ENCODE data around the gene PRIM1. TPM values are rescaled to one million over a fixed set of nuclear protein-coding genes. Genes with fewer than 3 reads are reported as not detected.

The PRIM1 gene
- total and polyA plus RNA-seq, 2 of the 8 experiments (the other 6 are each of a cell fraction or from before 2014, with no cell fraction given): 52.4 to 61.9 TPM

GRCh38 chr12:56776654-56777053, 24.5 kb upstream of the PRIM1 start:
- no peak overlapping the region for H2BK20ac ChIP-seq (ENCODE audit: low read length)
- FAIRE-seq: no peak
- ChIA-PET POLR2A (ENCODE audit: partially characterized antibody) (no interaction called here), CTCF (ENCODE audit: partially characterized antibody) (interaction anchor here (1.5 kb wide), 1 partner anchor 10 kb away, joined by 5 read pairs; no protein-coding TSS in a partner anchor)
- no peak overlapping the region for H3K4ac ChIP-seq (replicated peaks; ENCODE audit: insufficient read length, low read depth, low read length)
- 94% methylated on average over 3 of the region's 3 CpGs; no CpG with 5 or more reads in 1 of the 2 experiments for WGBS, 2 experiments (ENCODE audit: extremely low coverage in 1 of 2, insufficient coverage in 1 of 2, insufficient read length in 1 of 2, insufficient replicate concordance in 2 of 2, low coverage in 1 of 2, low lambda C conversion rate in 2 of 2, missing lambda C conversion rate in 1 of 2)
- no peaks in the 10 kb centered on the region for H3K4me1 ChIP-seq (replicated peaks in 1 of 4; ENCODE audit: control insufficient read depth in 3 of 4, insufficient read depth in 4 of 4, low read length in 3 of 4)
- no peak overlapping the region for H2BK12ac ChIP-seq (ENCODE audit: low read depth, low read length)
- H2AK5ac ChIP-seq (ENCODE audit: low read depth, low read length): no peak overlapping the region
- no peak overlapping the region for H3K9ac ChIP-seq (replicated peaks in 1 of 4; ENCODE audit: extremely low read depth in 1 of 4, low read depth in 3 of 4, low read length in 3 of 4)
- H2BK120ac ChIP-seq (replicated peaks; ENCODE audit: low read depth, low read length): no peak overlapping the region
- no peak for DNase-seq (ENCODE audit: low read depth in 1 of 2, low spot score in 2 of 2)
- H3K56ac ChIP-seq (replicated peaks; ENCODE audit: insufficient read length, low read depth, low read length): no peak overlapping the region
- no peak overlapping the region for H4K5ac ChIP-seq (ENCODE audit: insufficient read length, low read depth, low read length)
- H3K27me3 ChIP-seq (replicated peaks in 1 of 4; ENCODE audit: control insufficient read depth in 3 of 4, extremely low read depth in 1 of 4, insufficient read depth in 3 of 4, low read length in 3 of 4): no peaks in the 10 kb centered on the region
- H3K27ac ChIP-seq (ENCODE audit: low read depth, low read length): no peak overlapping the region
- H3K18ac ChIP-seq (ENCODE audit: extremely low read depth, low read length): no peak overlapping the region
- no peak overlapping the region for H3K4me2 ChIP-seq (ENCODE audit: insufficient read depth in 1 of 2, low read depth in 2 of 2, low read length in 2 of 2)
- H2AFZ ChIP-seq (ENCODE audit: low read length): no peak overlapping the region
- no peak overlapping the region for H2BK15ac ChIP-seq (ENCODE audit: low read length)
- no peak overlapping the region for H3K14ac ChIP-seq (ENCODE audit: insufficient read length)
- no peak overlapping the region for H3K23ac ChIP-seq (ENCODE audit: insufficient read length)
- no peaks in the 10 kb centered on the region for H4K20me1 ChIP-seq (replicated peaks in 1 of 2; ENCODE audit: control insufficient read depth in 1 of 2, insufficient read depth in 2 of 2, low read length in 2 of 2)
- no peak overlapping the region for H2BK5ac ChIP-seq (ENCODE audit: low read depth, low read length)
- H3K36me3 ChIP-seq (ENCODE audit: control insufficient read depth in 2 of 4, insufficient read depth in 4 of 4, low read length in 3 of 4): no peaks in the 10 kb centered on the region
- H4K91ac ChIP-seq (replicated peaks; ENCODE audit: insufficient read length, low read length): no peak overlapping the region
- no peaks in the 10 kb centered on the region for H3K79me1 ChIP-seq (ENCODE audit: low read depth, low read length)
- H4K8ac ChIP-seq (ENCODE audit: extremely low read depth, insufficient read depth, low read length): no peak overlapping the region
- H3K23me2 ChIP-seq (ENCODE audit: low read depth, low read length): no peaks in the 10 kb centered on the region
- H3K79me2 ChIP-seq (ENCODE audit: control insufficient read depth in 1 of 2, insufficient read depth in 2 of 2, low read length in 2 of 2): no peaks in the 10 kb centered on the region
- H3K4me3 ChIP-seq (ENCODE audit: extremely low read depth in 1 of 4, insufficient read depth in 2 of 4, low read depth in 3 of 4, low read length in 4 of 4): no peak overlapping the region
- peaks cover 0 to 5% of the 10 kb centered on the region in 2 experiments; a peak in 2 of 4 replicates for H3K9me3 ChIP-seq (ENCODE audit: insufficient read depth in 2 of 2, low read depth in 1 of 2, low read length in 1 of 2)
- TF ChIP-seq POU5F1 (IDR thresholded peaks at IDR 0.05; ENCODE audit: low read depth, low read length) (no peak), CTBP2 (IDR thresholded peaks at IDR 0.05; ENCODE audit: borderline replicate concordance, insufficient read depth, insufficient read length, low read length) (no peak), TCF12 (IDR thresholded peaks at IDR 0.05; ENCODE audit: low read depth, low read length) (no peak), HDAC6 (IDR thresholded peaks at IDR 0.05; ENCODE audit: low read depth, low read length) (no peak), KDM1A (IDR thresholded peaks at IDR 0.05; ENCODE audit: borderline replicate concordance, low read length) (no peak), RXRA (IDR thresholded peaks at IDR 0.05; ENCODE audit: insufficient read depth, low read depth, low read length) (no peak), MAFK (IDR thresholded peaks at IDR 0.05; ENCODE audit: low read depth, low read length) (no peak), E2F6 (IDR thresholded peaks at IDR 0.05) (no peak), CHD2 (IDR thresholded peaks at IDR 0.05; ENCODE audit: low read length) (no peak), RAD21 (IDR thresholded peaks at IDR 0.05 in 1 of 2, conservative IDR thresholded peaks at IDR 0.05 in 1 of 2; ENCODE audit: low read depth in 2 of 2, low read length in 2 of 2) (no peak), CHD1 (IDR thresholded peaks at IDR 0.05; ENCODE audit: low read depth, low read length) (no peak), YY1 (IDR thresholded peaks at IDR 0.05; ENCODE audit: low read depth, low read length) (no peak), SIRT6 (IDR thresholded peaks at IDR 0.05; ENCODE audit: low read length) (no peak), RNF2 (IDR thresholded peaks at IDR 0.05; ENCODE audit: borderline replicate concordance, low read depth, low read length, missing control alignments, poor library complexity, severe bottlenecking) (no peak)
